Measurements from ENCODE around the gene ANO10. TPM values are rescaled to one million over a fixed set of nuclear protein-coding genes. Genes with fewer than 3 reads are reported as not detected.
"Not testable (repeated sequence)": the region's sequence is repeated elsewhere in the genome, so short reads cannot be mapped to it uniquely, and the experiment has no call there.

The ANO10 gene
- total RNA-seq, 1 donor from 2014 or later: 24.9 TPM

GRCh38 chr3:43497905-43498365 lies 123.9 kb downstream of the ANO10 start:
- TF ChIP-seq CTCF (IDR thresholded peaks at IDR 0.05): no peak
- H3K9me3 ChIP-seq: no peaks in the 10 kb centered on the region
- intact Hi-C loops (cut with DNase I): no loop called here
- H3K4me1 ChIP-seq: no peaks in the 10 kb centered on the region
- H3K27ac ChIP-seq: no peak overlapping the region
- H3K4me3 ChIP-seq: no peak overlapping the region
- no peaks in the 10 kb centered on the region for H3K27me3 ChIP-seq
- no peaks in the 10 kb centered on the region for H3K36me3 ChIP-seq
- DNase-seq (ENCODE audit: low spot score in 2 of 2): no peak

GRCh38 chr3:43497422-43497821 lies 124.4 kb downstream of the ANO10 start:
- Histone ChIP-seq H3K27me3 (no peaks in the 10 kb centered on the region), H3K4me3 (no peak overlapping the region), H3K9me3 (no peaks in the 10 kb centered on the region), H3K27ac (no peak overlapping the region), H3K36me3 (no peaks in the 10 kb centered on the region), H3K4me1 (no peaks in the 10 kb centered on the region)
- intact Hi-C loops (cut with DNase I): no loop called here
- no peak for DNase-seq (ENCODE audit: low spot score in 2 of 2)
- TF ChIP-seq CTCF (IDR thresholded peaks at IDR 0.05): no peak

GRCh38 chr3:43496740-43497375 lies 125.0 kb downstream of the ANO10 start:
- intact Hi-C loops (cut with DNase I): no loop called here
- TF ChIP-seq CTCF (IDR thresholded peaks at IDR 0.05): no peak
- Histone ChIP-seq H3K27ac (no peak overlapping the region), H3K4me1 (no peaks in the 10 kb centered on the region), H3K27me3 (no peaks in the 10 kb centered on the region), H3K9me3 (no peaks in the 10 kb centered on the region), H3K4me3 (no peak overlapping the region), H3K36me3 (no peaks in the 10 kb centered on the region)
- no peak for DNase-seq (ENCODE audit: low spot score in 2 of 2)

- intact Hi-C loops (cut with DNase I): not testable (repeated sequence)
Observed at GRCh38 chr3:43492932-43493331, 128.9 kb downstream of the ANO10 start.

GRCh38 chr3:43491807-43492206 lies 130.0 kb downstream of the ANO10 start:
- H3K4me3 ChIP-seq; H3K36me3 ChIP-seq; DNase-seq (ENCODE audit: low spot score in 2 of 2); H3K27ac ChIP-seq; H3K4me1 ChIP-seq; intact Hi-C loops (cut with DNase I); H3K9me3 ChIP-seq; H3K27me3 ChIP-seq: not testable (repeated sequence)

More at GRCh38 chr3:43492932-43493331, 128.9 kb downstream of the ANO10 start:
- not testable (repeated sequence) for H3K4me1 ChIP-seq; H3K4me3 ChIP-seq; H3K9me3 ChIP-seq; DNase-seq (ENCODE audit: low spot score in 2 of 2); H3K27me3 ChIP-seq; H3K27ac ChIP-seq; H3K36me3 ChIP-seq

GRCh38 chr3:43490640-43491185 lies 131.1 kb downstream of the ANO10 start:
- H3K27ac ChIP-seq: no peak overlapping the region

More at GRCh38 chr3:43490640-43491185, 131.1 kb downstream of the ANO10 start:
- intact Hi-C loops (cut with DNase I): no loop called here
- no peaks in the 10 kb centered on the region for H3K36me3 ChIP-seq
- H3K4me3 ChIP-seq: no peak overlapping the region
- DNase-seq (ENCODE audit: low spot score in 2 of 2): no peak
- no peaks in the 10 kb centered on the region for H3K9me3 ChIP-seq
- no peaks in the 10 kb centered on the region for H3K27me3 ChIP-seq
- no peak for TF ChIP-seq CTCF (IDR thresholded peaks at IDR 0.05)
- H3K4me1 ChIP-seq: no peaks in the 10 kb centered on the region
